B cell (primary cell): Measurements from ENCODE around the gene AGRN. TPM values are rescaled to one million over a fixed set of nuclear protein-coding genes. Genes with fewer than 3 reads are reported as not detected.
"Not testable (repeated sequence)": the region's sequence is repeated elsewhere in the genome, so short reads cannot be mapped to it uniquely, and the experiment has no call there.

Experiments
- ATAC-seq: fragments of 200-7000 bp; cut with Tn5 transposase; one replicate; pipeline ENCODE4 v1.10.0; 2021; ENCODE audit warnings: low read depth, mild to moderate bottlenecking, moderate number of reproducible peaks, moderate library complexity
- CTCF ChIA-PET: fragments of 350-600 bp; sonication (Branson Sonifier 250); formaldehyde crosslinking; loops from one replicate; lab custom pipeline; 2021; ENCODE audit warnings: antibody characterized with exemption, inconsistent platforms; lab: Charles Lee
- POLR2A ChIA-PET: fragments of 350-600 bp; sonication (Branson Sonifier 250); formaldehyde crosslinking; loops from one replicate; lab custom pipeline; 2021; ENCODE audit warnings: antibody characterized with exemption; lab: Charles Lee
- DNase-seq: peaks from one replicate; pipeline ENCODE4 v3.0.0; 2013
- H2AFZ ChIP-seq: 2 replicates; pipeline ENCODE4 v1.6.1; 2012; ENCODE audit warnings: mild to moderate bottlenecking, low read depth, low read length; ENCODE audit not compliant: insufficient read depth, poor library complexity, severe bottlenecking
- H3K27ac ChIP-seq, 2 donors: 1 replicate in 1 of 2; 2 replicates in 1 of 2; pipeline ENCODE4 v1.5.1; 2012 to 2013; ENCODE audit warnings: low read length in 2 of 2, mild to moderate bottlenecking in 2 of 2, moderate library complexity in 1 of 2
- H3K27me3 ChIP-seq, 4 experiments: fragments of 200-600 bp in 1 of 4; sonication (generic) in 1 of 4; replicated peaks in 1 of 4; 1 replicate in 2 of 4; 2 replicates in 2 of 4; pipeline versions ENCODE4 v1.6.1 to v1.7.0; 2013 to 2016; ENCODE audit warnings: low read length in 3 of 4, mild to moderate bottlenecking in 2 of 4, mixed read lengths in 1 of 4, moderate library complexity in 1 of 4; ENCODE audit not compliant: insufficient read depth in 4 of 4, control insufficient read depth in 3 of 4; ENCODE audit errors: control extremely low read depth in 1 of 4
- H3K36me3 ChIP-seq, 2 experiments: replicated peaks in 1 of 2; 1 replicate in 1 of 2; 2 replicates in 1 of 2; pipeline versions ENCODE4 v1.6.1 to v1.7.1; 2013; ENCODE audit warnings: low read length in 1 of 2; ENCODE audit not compliant: insufficient read depth in 2 of 2, control insufficient read depth in 1 of 2; ENCODE audit errors: control extremely low read depth in 1 of 2, extremely low read depth in 1 of 2
- H3K4me1 ChIP-seq, 2 donors: fragments of 200-600 bp in 1 of 2; sonication (generic) in 1 of 2; 1 replicate in 1 of 2; 2 replicates in 1 of 2; pipeline versions ENCODE4 v1.5.1 to v1.6.1; 2013 to 2017; ENCODE audit warnings: low read length in 2 of 2; ENCODE audit not compliant: control insufficient read depth in 2 of 2, insufficient read depth in 2 of 2
- H3K4me2 ChIP-seq: replicated peaks from 2 replicates; pipeline ENCODE3; 2012; ENCODE audit warnings: mild to moderate bottlenecking, low read depth, low read length; ENCODE audit not compliant: poor library complexity, severe bottlenecking
- H3K4me3 ChIP-seq, 5 experiments: fragments of 200-600 bp in 1 of 5; sonication (generic) in 1 of 5; 1 replicate in 3 of 5; 2 replicates in 2 of 5; pipeline versions ENCODE4 v1.5.1 to v1.7.0; 2011 to 2016; ENCODE audit warnings: low read length in 4 of 5, mild to moderate bottlenecking in 4 of 5, low read depth in 2 of 5, control low read depth in 1 of 5, moderate library complexity in 1 of 5; ENCODE audit not compliant: insufficient read depth in 1 of 5; ENCODE audit errors: control extremely low read depth in 1 of 5, extremely low read depth in 1 of 5
- H3K79me2 ChIP-seq: fragments of 200-600 bp; sonication (generic); one replicate; pipeline ENCODE4 v1.6.0; 2016; ENCODE audit warnings: low read length; ENCODE audit not compliant: control insufficient read depth, insufficient read depth
- H3K9ac ChIP-seq: fragments of 200-600 bp; sonication (generic); 2 replicates; pipeline ENCODE4 v1.6.1; 2017; ENCODE audit warnings: mild to moderate bottlenecking, low read length, moderate library complexity
- H3K9me3 ChIP-seq, 3 donors: one replicate each; pipeline versions ENCODE4 v1.6.1 to v1.7.1; 2013; ENCODE audit warnings: low read length in 2 of 3; ENCODE audit not compliant: control insufficient read depth in 2 of 3, insufficient read depth in 1 of 3; ENCODE audit errors: control extremely low read depth in 1 of 3
- H4K20me1 ChIP-seq: 2 replicates; pipeline ENCODE4 v1.6.0; 2012; ENCODE audit warnings: mild to moderate bottlenecking, low read length; ENCODE audit not compliant: insufficient read depth, control insufficient read depth, poor library complexity, severe bottlenecking
- H3K27ac Mint-ChIP-seq: one replicate; pipeline ENCODE4 v1.8.0; 2021; ENCODE audit warnings: mixed read lengths
- H3K27me3 Mint-ChIP-seq: one replicate; pipeline ENCODE4 v1.8.0; 2021; ENCODE audit warnings: mixed read lengths
- H3K4me1 Mint-ChIP-seq: one replicate; pipeline ENCODE4 v1.8.0; 2021; ENCODE audit warnings: mixed read lengths
- H3K4me3 Mint-ChIP-seq: one replicate; pipeline ENCODE4 v1.8.0; 2021; ENCODE audit warnings: mixed read lengths
- H3K9me3 Mint-ChIP-seq: one replicate; pipeline ENCODE4 v1.8.0; 2022; ENCODE audit warnings: mixed read lengths; ENCODE audit not compliant: insufficient read depth
- CTCF ChIP-seq: fragments of 200-600 bp; IDR thresholded peaks from one replicate; pipeline ENCODE4 v1.8.0; 2022; ENCODE audit warnings: antibody characterized with exemption, mild to moderate bottlenecking
- EZH2 ChIP-seq: IDR thresholded peaks from 2 replicates; pipeline ENCODE4 v1.6.1; 2012; ENCODE audit warnings: borderline replicate concordance, low read depth, mild to moderate bottlenecking, moderate library complexity, low read length; ENCODE audit not compliant: insufficient read depth, poor library complexity, severe bottlenecking
- WGBS: methylation state at CpG from one replicate; pipeline ENCODE4 v1.1.5; 2013; ENCODE audit warnings: missing lambda C conversion rate; ENCODE audit not compliant: insufficient coverage; 5-methylcytosine and 5-hydroxymethylcytosine counted together
- intact Hi-C: fragments of 100-400 bp; cut with micrococcal nuclease; formaldehyde crosslinking; loops from one replicate; pipeline ENCODE4 v1.10.0; 2022
- polyA plus RNA-seq: library from polyadenylated mRNA; depleted of rRNA; stranded (reverse); fragments of >200 nt; gene quantifications from 2 replicates; pipeline ENCODE4 v1.2.3, GENCODE V29; 2012
- total RNA-seq, 2 donors: library from RNA; stranded (reverse); fragments of 120-200 nt in 1 of 2; gene quantifications; 1 replicate in 1 of 2; 2 replicates in 1 of 2; pipeline versions ENCODE4 v1.2.3 to v1.2.4, GENCODE V29; 2013 to 2022

The AGRN gene
- total and polyA plus RNA-seq, 2 donors (not counting 1 experiment from before 2014, with no cell fraction given), result 7.3 to 31.3 TPM

- WGBS, result 100% methylated on average over 2 of the region's 7 CpGs
- POLR2A ChIA-PET, result no interaction called here
- peaks cover 1 to 2% (median 2%) of the 10 kb centered on the region in 3 donors for H3K9me3 ChIP-seq
- ATAC-seq (no peak), DNase-seq (no peak)
- CTCF ChIA-PET, result no interaction called here
- H3K4me3 ChIP-seq, result no peak overlapping the region
- H3K27me3 Mint-ChIP-seq, result no peaks in the 10 kb centered on the region
- no peak overlapping the region for H2AFZ ChIP-seq
- no peaks in the 10 kb centered on the region for H4K20me1 ChIP-seq
- no peak overlapping the region for H3K4me3 Mint-ChIP-seq
- H3K9me3 Mint-ChIP-seq, result no peaks in the 10 kb centered on the region
- no peak overlapping the region for H3K9ac ChIP-seq
- H3K36me3 ChIP-seq, result no peaks in the 10 kb centered on the region
- intact Hi-C loops, result no loop called here
- H3K27ac ChIP-seq, result no peak overlapping the region
- H3K4me1 ChIP-seq, result peaks cover 0 to 7% of the 10 kb centered on the region in 2 donors
- H3K27ac Mint-ChIP-seq, result no peak overlapping the region
- no peak for TF ChIP-seq CTCF
- TF ChIP-seq EZH2, result no peak
- no peaks in the 10 kb centered on the region for H3K27me3 ChIP-seq
- H3K4me1 Mint-ChIP-seq, result peaks cover 5% of the 10 kb centered on the region
- no peak overlapping the region for H3K4me2 ChIP-seq
- H3K79me2 ChIP-seq, result no peaks in the 10 kb centered on the region
Measured at GRCh38 chr1:1094981-1095380, 75.1 kb downstream of the AGRN start.

- H3K4me3 Mint-ChIP-seq, H3K4me1 Mint-ChIP-seq, H3K27me3 ChIP-seq, ATAC-seq, CTCF ChIA-PET, H3K9me3 ChIP-seq, H3K4me1 ChIP-seq, H3K27ac Mint-ChIP-seq, H4K20me1 ChIP-seq, H3K9me3 Mint-ChIP-seq, H3K36me3 ChIP-seq, H3K79me2 ChIP-seq, H3K4me2 ChIP-seq, H3K27me3 Mint-ChIP-seq, H3K9ac ChIP-seq, H2AFZ ChIP-seq, intact Hi-C loops, H3K27ac ChIP-seq, POLR2A ChIA-PET, H3K4me3 ChIP-seq, DNase-seq: not testable (repeated sequence)
- 100% methylated on average over 2 of the region's 5 CpGs for WGBS
Measured at GRCh38 chr1:1096136-1096535, 76.2 kb downstream of the AGRN start.
